ENCODE measurements around the gene RAD51B. TPM values are rescaled to one million over a fixed set of nuclear protein-coding genes. Genes with fewer than 3 reads are reported as not detected.

RAD51B gene
- total RNA-seq, 6 donors from 2014 or later: 10.6 to 63.9 (median 18.4) TPM

GRCh38 chr14:68739701-68740100, 920.1 kb downstream of the RAD51B start:
- Histone ChIP-seq H3K4me1 (peaks cover 19 to 25% (median 21%) of the 10 kb centered on the region in 4 donors), H3K27me3 (no peaks in the 10 kb centered on the region), H3K9me3 (no peaks in the 10 kb centered on the region), H3K27ac (no peak overlapping the region), H3K4me3 (no peak overlapping the region), H3K36me3 (no peaks in the 10 kb centered on the region)
- TF ChIP-seq POLR2A (IDR thresholded peaks at IDR 0.05) (no peak), POLR2AphosphoS5 (IDR thresholded peaks at IDR 0.05) (no peak), CTCF (IDR thresholded peaks at IDR 0.05) (no peak), EP300 (IDR thresholded peaks at IDR 0.05) (no peak)
- 88 to 97% methylated on average over 4 to 7 of the region's 7 CpGs for WGBS, 2 donors
- ATAC-seq (ENCODE audit: low FRiP score in 2 of 2) (no peak), DNase-seq (no peak)

GRCh38 chr14:68740788-68741476, 921.4 kb downstream of the RAD51B start:
- no peak overlapping the region for H3K27ac ChIP-seq
- DNase-seq: no peak
- no peaks in the 10 kb centered on the region for H3K27me3 ChIP-seq
- WGBS, 2 donors: 95 to 96% methylated on average over 4 of the region's 4 CpGs
- no peak for TF ChIP-seq POLR2AphosphoS5 (IDR thresholded peaks at IDR 0.05)
- TF ChIP-seq POLR2A (IDR thresholded peaks at IDR 0.05): no peak
- no peak for TF ChIP-seq CTCF (IDR thresholded peaks at IDR 0.05)
- TF ChIP-seq EP300 (IDR thresholded peaks at IDR 0.05): no peak
- no peak for ATAC-seq (ENCODE audit: low FRiP score in 2 of 2)
- H3K9me3 ChIP-seq: no peaks in the 10 kb centered on the region
- no peak overlapping the region for H3K4me3 ChIP-seq
- H3K36me3 ChIP-seq: no peaks in the 10 kb centered on the region
- peaks cover 7 to 12% (median 10%) of the 10 kb centered on the region in 4 donors for H3K4me1 ChIP-seq

- Histone ChIP-seq H3K9me3 (no peaks in the 10 kb centered on the region), H3K4me1 (peaks cover 3 to 7% (median 5%) of the 10 kb centered on the region in 4 donors), H3K4me3 (no peak overlapping the region), H3K27me3 (no peaks in the 10 kb centered on the region), H3K36me3 (no peaks in the 10 kb centered on the region), H3K27ac (peak overlapping the region in 1 of 4 donors; percentile 67)
- DNase-seq: no peak
- ATAC-seq (ENCODE audit: low FRiP score in 2 of 2): no peak
- no peak for TF ChIP-seq CTCF (IDR thresholded peaks at IDR 0.05)
- no peak for TF ChIP-seq POLR2A (IDR thresholded peaks at IDR 0.05)
- TF ChIP-seq EP300 (IDR thresholded peaks at IDR 0.05): no peak
- TF ChIP-seq POLR2AphosphoS5 (IDR thresholded peaks at IDR 0.05): no peak
These were observed 921.9 kb downstream of the RAD51B start for GRCh38 chr14:68741477-68741791.

- TF ChIP-seq POLR2A (IDR thresholded peaks at IDR 0.05) (no peak), POLR2AphosphoS5 (IDR thresholded peaks at IDR 0.05) (peak in 1 of 2 donors; percentile 11), CTCF (IDR thresholded peaks at IDR 0.05) (no peak), EP300 (IDR thresholded peaks at IDR 0.05) (peak in 1 of 4 donors; percentile 17)
- Histone ChIP-seq H3K4me3 (no peak overlapping the region), H3K36me3 (no peaks in the 10 kb centered on the region), H3K9me3 (no peaks in the 10 kb centered on the region), H3K27me3 (no peaks in the 10 kb centered on the region), H3K27ac (peak overlapping the region in 2 of 4 donors; percentile 49 to 67), H3K4me1 (peaks cover 0 to 2% (median 0%) of the 10 kb centered on the region in 4 donors)
- WGBS, 2 donors: 82 to 83% methylated on average over 6 of the region's 6 CpGs
- ATAC-seq (ENCODE audit: low FRiP score in 2 of 2): peak; percentile 83
- peak; percentile 15 to 64 for DNase-seq
These were observed 922.4 kb downstream of the RAD51B start for GRCh38 chr14:68741839-68742470.

Measured in upper lobe of left lung (tissue), 6 donors.